ENCODE measurements around the gene DERL2. TPM values are rescaled to one million over a fixed set of nuclear protein-coding genes. Genes with fewer than 3 reads are reported as not detected.

DERL2 gene
- total and polyA plus RNA-seq, 9 of the 15 experiments (the other 6 are each of a cell fraction or from before 2014, with no cell fraction given): 11.5 to 105 (median 30.7) TPM

DNA sequence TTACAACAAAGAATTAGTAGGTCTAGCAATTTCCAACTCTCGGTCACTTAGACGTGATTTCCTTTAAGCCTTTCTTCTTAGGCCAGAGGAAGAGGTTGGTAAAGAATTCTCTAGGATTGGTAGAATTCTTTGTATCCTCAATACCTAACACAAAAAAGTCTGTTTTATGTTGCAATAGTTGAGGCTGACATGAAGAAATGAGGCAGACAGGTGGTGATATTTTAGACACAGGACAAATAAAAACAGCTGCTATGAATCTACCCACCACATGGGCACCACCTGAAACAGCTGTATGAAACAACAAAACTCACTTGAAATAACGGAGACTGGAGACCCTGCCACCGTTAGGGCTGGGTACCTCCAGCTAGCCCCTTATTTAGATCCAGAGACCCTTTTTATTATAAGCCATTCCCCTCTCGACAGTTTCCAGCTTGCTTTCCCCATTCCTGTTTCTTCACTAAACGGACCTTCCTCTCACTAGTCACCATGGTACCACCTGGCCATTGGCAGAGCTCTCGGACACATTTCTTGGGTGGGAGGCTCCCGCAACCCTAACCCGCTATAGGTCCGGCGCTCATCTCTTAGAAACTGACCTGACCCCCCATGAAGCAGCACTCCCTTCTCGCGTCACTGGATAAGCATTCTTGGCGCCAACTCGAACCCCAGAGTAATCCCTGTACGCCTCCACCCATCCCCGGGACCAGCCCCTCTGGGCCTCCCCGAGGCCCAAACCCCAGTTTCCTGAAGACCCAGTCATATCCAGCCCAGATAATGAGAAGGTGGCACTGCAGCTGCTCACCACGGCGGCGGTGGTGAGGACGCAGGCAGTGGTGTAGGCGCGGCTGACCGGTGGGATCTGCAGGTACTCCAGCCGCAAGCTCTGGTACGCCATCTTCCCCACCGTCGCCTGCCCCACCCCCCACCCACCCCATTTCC, at the start of gene DERL2 (continued):
- TF ChIP-seq ZNF740 (CRISPR knock-in tag; IDR thresholded peaks at IDR 0.05): no peak
- no peak for TF ChIP-seq ZNF740 (tag; IDR thresholded peaks at IDR 0.05)
- no peak for TF ChIP-seq ARID2 (IDR thresholded peaks at IDR 0.05)
- no peak for TF ChIP-seq ZNF354B (CRISPR knock-in tag; IDR thresholded peaks at IDR 0.05)
- no peak for TF ChIP-seq NR2C2 (CRISPR knock-in tag; IDR thresholded peaks at IDR 0.05)
- TF ChIP-seq NR2C2 (tag; IDR thresholded peaks at IDR 0.05): no peak
- no peak for TF ChIP-seq ZNF77 (CRISPR knock-in tag; IDR thresholded peaks at IDR 0.05)
- TF ChIP-seq, protein P1, sequence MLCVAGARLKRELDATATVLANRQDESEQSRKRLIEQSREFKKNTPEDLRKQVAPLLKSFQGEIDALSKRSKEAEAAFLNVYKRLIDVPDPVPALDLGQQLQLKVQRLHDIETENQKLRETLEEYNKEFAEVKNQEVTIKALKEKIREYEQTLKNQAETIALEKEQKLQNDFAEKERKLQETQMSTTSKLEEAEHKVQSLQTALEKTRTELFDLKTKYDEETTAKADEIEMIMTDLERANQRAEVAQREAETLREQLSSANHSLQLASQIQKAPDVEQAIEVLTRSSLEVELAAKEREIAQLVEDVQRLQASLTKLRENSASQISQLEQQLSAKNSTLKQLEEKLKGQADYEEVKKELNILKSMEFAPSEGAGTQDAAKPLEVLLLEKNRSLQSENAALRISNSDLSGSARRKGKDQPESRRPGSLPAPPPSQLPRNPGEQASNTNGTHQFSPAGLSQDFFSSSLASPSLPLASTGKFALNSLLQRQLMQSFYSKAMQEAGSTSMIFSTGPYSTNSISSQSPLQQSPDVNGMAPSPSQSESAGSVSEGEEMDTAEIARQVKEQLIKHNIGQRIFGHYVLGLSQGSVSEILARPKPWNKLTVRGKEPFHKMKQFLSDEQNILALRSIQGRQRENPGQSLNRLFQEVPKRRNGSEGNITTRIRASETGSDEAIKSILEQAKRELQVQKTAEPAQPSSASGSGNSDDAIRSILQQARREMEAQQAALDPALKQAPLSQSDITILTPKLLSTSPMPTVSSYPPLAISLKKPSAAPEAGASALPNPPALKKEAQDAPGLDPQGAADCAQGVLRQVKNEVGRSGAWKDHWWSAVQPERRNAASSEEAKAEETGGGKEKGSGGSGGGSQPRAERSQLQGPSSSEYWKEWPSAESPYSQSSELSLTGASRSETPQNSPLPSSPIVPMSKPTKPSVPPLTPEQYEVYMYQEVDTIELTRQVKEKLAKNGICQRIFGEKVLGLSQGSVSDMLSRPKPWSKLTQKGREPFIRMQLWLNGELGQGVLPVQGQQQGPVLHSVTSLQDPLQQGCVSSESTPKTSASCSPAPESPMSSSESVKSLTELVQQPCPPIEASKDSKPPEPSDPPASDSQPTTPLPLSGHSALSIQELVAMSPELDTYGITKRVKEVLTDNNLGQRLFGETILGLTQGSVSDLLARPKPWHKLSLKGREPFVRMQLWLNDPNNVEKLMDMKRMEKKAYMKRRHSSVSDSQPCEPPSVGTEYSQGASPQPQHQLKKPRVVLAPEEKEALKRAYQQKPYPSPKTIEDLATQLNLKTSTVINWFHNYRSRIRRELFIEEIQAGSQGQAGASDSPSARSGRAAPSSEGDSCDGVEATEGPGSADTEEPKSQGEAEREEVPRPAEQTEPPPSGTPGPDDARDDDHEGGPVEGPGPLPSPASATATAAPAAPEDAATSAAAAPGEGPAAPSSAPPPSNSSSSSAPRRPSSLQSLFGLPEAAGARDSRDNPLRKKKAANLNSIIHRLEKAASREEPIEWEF (CRISPR knock-in tag; IDR thresholded peaks at IDR 0.05): no peak
- TF ChIP-seq TBP (optimal IDR thresholded peaks at IDR 0.05; ENCODE audit: low read depth, low read length): peak; percentile 55
- no peak for TF ChIP-seq NR4A1 (CRISPR knock-in tag; IDR thresholded peaks at IDR 0.05)
- TF ChIP-seq NR4A1 (tag; IDR thresholded peaks at IDR 0.05): no peak
- no peak for TF ChIP-seq NFE2L1 (tag; IDR thresholded peaks at IDR 0.05; ENCODE audit: borderline replicate concordance, low read depth)
- peak; percentile 40 for TF ChIP-seq CHD1 (IDR thresholded peaks at IDR 0.05; ENCODE audit: low read length)
- no peak for TF ChIP-seq ZNF133 (CRISPR knock-in tag; IDR thresholded peaks at IDR 0.05)
- no peak for TF ChIP-seq ZC3H11A (IDR thresholded peaks at IDR 0.05; ENCODE audit: low read depth, low read length)
- no peak for TF ChIP-seq GABPB1 (CRISPR knock-in tag; IDR thresholded peaks at IDR 0.05)
- TF ChIP-seq NFIC (IDR thresholded peaks at IDR 0.05): 0 out of 2 replicates have a peak, but pooled peaks have one; percentile 31
- peak; percentile 37 for TF ChIP-seq RBBP5 (IDR thresholded peaks at IDR 0.05; ENCODE audit: borderline replicate concordance, insufficient read depth, low read length, poor library complexity, severe bottlenecking)
- no peak for TF ChIP-seq ZNF12 (CRISPR knock-in tag; IDR thresholded peaks at IDR 0.05)
- TF ChIP-seq CREM (IDR thresholded peaks at IDR 0.05; ENCODE audit: low read depth): 0 out of 2 replicates have a peak, but pooled peaks have one; percentile 35
- no peak for TF ChIP-seq KHSRP (IDR thresholded peaks at IDR 0.05)
- no peak for TF ChIP-seq ZNF445 (CRISPR knock-in tag; IDR thresholded peaks at IDR 0.05; ENCODE audit: low read depth)
- no peak for TF ChIP-seq CTBP1 (IDR thresholded peaks at IDR 0.05; ENCODE audit: borderline replicate concordance)
